Type B pancreatic cell (in vitro differentiated cells): ENCODE data around the gene RNF183. TPM values are rescaled to one million over a fixed set of nuclear protein-coding genes. Genes with fewer than 3 reads are reported as not detected.
A peak's percentile ranks its signal among the peaks of the same experiment; 100 is the strongest.

Experiments used
- DNase-seq: peaks from one replicate; pipeline ENCODE4 v3.0.0; 2021; ENCODE audit warnings: mixed read lengths; ENCODE audit not compliant: unreplicated experiment; ENCODE audit errors: extremely low spot score
- H3K27ac Mint-ChIP-seq: 2 replicates; pipeline ENCODE4 v1.8.0; 2021; ENCODE audit warnings: mild to moderate bottlenecking, mixed read lengths
- H3K27me3 Mint-ChIP-seq: 2 replicates; pipeline ENCODE4 v1.8.0; 2021; ENCODE audit warnings: mixed read lengths
- H3K36me3 Mint-ChIP-seq: 2 replicates; pipeline ENCODE4 v1.8.0; 2021; ENCODE audit warnings: mixed read lengths
- H3K4me1 Mint-ChIP-seq: one replicate; pipeline ENCODE4 v1.8.0; 2021; ENCODE audit warnings: mixed read lengths; ENCODE audit not compliant: unreplicated experiment
- H3K4me3 Mint-ChIP-seq: 2 replicates; pipeline ENCODE4 v1.8.0; 2021; ENCODE audit warnings: mild to moderate bottlenecking, mixed read lengths
- H3K9me3 Mint-ChIP-seq: 2 replicates; pipeline ENCODE4 v1.8.0; 2021; ENCODE audit warnings: mixed read lengths
- CTCF ChIP-seq: fragments of 200-600 bp; sonication (generic); conservative IDR thresholded peaks from 2 replicates; pipeline ENCODE4 v1.5.0; 2021; ENCODE audit warnings: antibody characterized with exemption, mild to moderate bottlenecking
- total RNA-seq: library from RNA; stranded (reverse); gene quantifications from 2 replicates; pipeline ENCODE4 v1.2.1, GENCODE V29; 2021; ENCODE audit warnings: low replicate concordance

Gene RNF183
- total RNA-seq, 1 donor from 2014 or later: 0.77 TPM

- Mint-ChIP-seq H3K4me3 (no peak overlapping the region), H3K27me3 (no peaks in the 10 kb centered on the region), H3K9me3 (no peaks in the 10 kb centered on the region), H3K4me1 (peaks cover 3% of the 10 kb centered on the region), H3K36me3 (no peaks in the 10 kb centered on the region), H3K27ac (peak overlapping the region; percentile 31)
- TF ChIP-seq CTCF: peak; percentile 80
- DNase-seq: no peak
These were observed 6.1 kb upstream of the RNF183 start for GRCh38 chr9:113309204-113309813.

- no peak overlapping the region for H3K27ac Mint-ChIP-seq
- DNase-seq: no peak
- TF ChIP-seq CTCF: no peak
- no peaks in the 10 kb centered on the region for H3K36me3 Mint-ChIP-seq
- no peaks in the 10 kb centered on the region for H3K9me3 Mint-ChIP-seq
- no peak overlapping the region for H3K4me3 Mint-ChIP-seq
- peaks cover 9% of the 10 kb centered on the region for H3K4me1 Mint-ChIP-seq
- no peaks in the 10 kb centered on the region for H3K27me3 Mint-ChIP-seq
These were observed 4.3 kb upstream of the RNF183 start for GRCh38 chr9:113307396-113307975.

GRCh38 chr9:113306566-113306965 is 3.4 kb upstream of the RNF183 start:
- TF ChIP-seq CTCF: no peak

GRCh38 chr9:113301548-113301947 is 1.6 kb downstream of the RNF183 start:
- peaks cover 14% of the 10 kb centered on the region for H3K4me1 Mint-ChIP-seq
- no peak overlapping the region for H3K27ac Mint-ChIP-seq
- no peak for DNase-seq
- TF ChIP-seq CTCF: no peak
- H3K36me3 Mint-ChIP-seq: no peaks in the 10 kb centered on the region
- no peak overlapping the region for H3K4me3 Mint-ChIP-seq
- peaks cover 4% of the 10 kb centered on the region for H3K27me3 Mint-ChIP-seq
- H3K9me3 Mint-ChIP-seq: no peaks in the 10 kb centered on the region

More at GRCh38 chr9:113306566-113306965, 3.4 kb upstream of the RNF183 start:
- Mint-ChIP-seq H3K36me3 (no peaks in the 10 kb centered on the region), H3K4me3 (no peak overlapping the region), H3K27me3 (no peaks in the 10 kb centered on the region), H3K27ac (no peak overlapping the region), H3K4me1 (peaks cover 9% of the 10 kb centered on the region), H3K9me3 (no peaks in the 10 kb centered on the region)
- no peak for DNase-seq

GRCh38 chr9:113299800-113300292 is 3.3 kb downstream of the RNF183 start:
- Mint-ChIP-seq H3K9me3 (no peaks in the 10 kb centered on the region), H3K27ac (no peak overlapping the region), H3K36me3 (no peaks in the 10 kb centered on the region), H3K27me3 (peaks cover 4% of the 10 kb centered on the region), H3K4me1 (peaks cover 14% of the 10 kb centered on the region), H3K4me3 (no peak overlapping the region)
- DNase-seq: no peak
- no peak for TF ChIP-seq CTCF
